Measurements from ENCODE around the gene FDX1. TPM values are rescaled to one million over a fixed set of nuclear protein-coding genes. Genes with fewer than 3 reads are reported as not detected.

Gene FDX1
- total RNA-seq, 1 experiment from 2014 or later, result 13.6 TPM

- POLR2A ChIA-PET, result no interaction called here
- Histone ChIP-seq H3K36me3 (ENCODE audit: control insufficient read depth, insufficient read depth, low read length) (no peaks in the 10 kb centered on the region), H3K27ac (ENCODE audit: low read length) (no peak overlapping the region), H3K4me3 (ENCODE audit: low read depth in 2 of 2, low read length in 2 of 2) (no peak overlapping the region), H3K9me3 (ENCODE audit: control insufficient read depth, insufficient read depth, low read depth, low read length) (no peaks in the 10 kb centered on the region), H3K4me1 (ENCODE audit: control insufficient read depth, insufficient read depth, low read length) (no peaks in the 10 kb centered on the region), H3K27me3 (ENCODE audit: control insufficient read depth, insufficient read depth, low read length) (peaks cover 4% of the 10 kb centered on the region; the same call in 1 of the 2 replicates)
- in situ Hi-C loops (cut with HindIII; ENCODE audit: low pct_unique_long_range_greater_than_20kb, low sequenced_read_pairs), result no loop called here
- CTCF ChIA-PET, result no interaction called here
- TF ChIP-seq TCF7L2 (IDR thresholded peaks at IDR 0.05; ENCODE audit: low read depth, low read length) (no peak), CTCF (IDR thresholded peaks at IDR 0.05) (no peak), REST (IDR thresholded peaks at IDR 0.05; ENCODE audit: insufficient read depth in 1 of 2, low read depth in 2 of 2, low read length in 1 of 2) (no peak), POLR2AphosphoS5 (IDR thresholded peaks at IDR 0.05; ENCODE audit: low read depth, low read length) (no peak), SIN3A (IDR thresholded peaks at IDR 0.05; ENCODE audit: borderline replicate concordance, insufficient read depth, low read depth, low read length) (no peak)
- no TSS peak for BruUV-seq (replicated peaks)
- ATAC-seq, result no peak
- intact Hi-C loops (cut with micrococcal nuclease; ENCODE audit: unreplicated experiment), result no loop called here
- DNase-seq (ENCODE audit: low read depth, low spot score), result no peak
Observed at GRCh38 chr11:110507328-110507727, 77.6 kb downstream of the FDX1 start.

- no peak for TF ChIP-seq SIN3A (IDR thresholded peaks at IDR 0.05; ENCODE audit: borderline replicate concordance, insufficient read depth, low read depth, low read length)
- TF ChIP-seq REST (IDR thresholded peaks at IDR 0.05; ENCODE audit: insufficient read depth in 1 of 2, low read depth in 2 of 2, low read length in 1 of 2), result no peak
- TF ChIP-seq CTCF (IDR thresholded peaks at IDR 0.05), result no peak
- no peak for TF ChIP-seq TCF7L2 (IDR thresholded peaks at IDR 0.05; ENCODE audit: low read depth, low read length)
- no peak for TF ChIP-seq POLR2AphosphoS5 (IDR thresholded peaks at IDR 0.05; ENCODE audit: low read depth, low read length)
- CTCF ChIA-PET, result no interaction called here
- POLR2A ChIA-PET, result no interaction called here
Observed at GRCh38 chr11:110508786-110509185, 79.0 kb downstream of the FDX1 start.

More at GRCh38 chr11:110508786-110509185, 79.0 kb downstream of the FDX1 start:
- DNase-seq (ENCODE audit: low read depth, low spot score) (no peak), ATAC-seq (no peak)
- H3K27ac ChIP-seq (ENCODE audit: low read length), result no peak overlapping the region
- no peaks in the 10 kb centered on the region for H3K4me1 ChIP-seq (ENCODE audit: control insufficient read depth, insufficient read depth, low read length)
- H3K4me3 ChIP-seq (ENCODE audit: low read depth in 2 of 2, low read length in 2 of 2), result no peak overlapping the region
- intact Hi-C loops (cut with micrococcal nuclease; ENCODE audit: unreplicated experiment), result no loop called here
- no peaks in the 10 kb centered on the region for H3K9me3 ChIP-seq (ENCODE audit: control insufficient read depth, insufficient read depth, low read depth, low read length)
- H3K36me3 ChIP-seq (ENCODE audit: control insufficient read depth, insufficient read depth, low read length), result no peaks in the 10 kb centered on the region
- in situ Hi-C loops (cut with HindIII; ENCODE audit: low pct_unique_long_range_greater_than_20kb, low sequenced_read_pairs), result no loop called here
- BruUV-seq (replicated peaks), result no TSS peak
- peaks cover 4% of the 10 kb centered on the region; the same call in 1 of the 2 replicates for H3K27me3 ChIP-seq (ENCODE audit: control insufficient read depth, insufficient read depth, low read length)

Measured in Panc1 (cell line).